ENCODE results near the gene MED22.
A peak's percentile ranks its signal among the peaks of the same experiment; 100 is the strongest.
"Not testable (repeated sequence)": the region's sequence is repeated elsewhere in the genome, so short reads cannot be mapped to it uniquely, and the experiment has no call there.

MED22 gene

DNA sequence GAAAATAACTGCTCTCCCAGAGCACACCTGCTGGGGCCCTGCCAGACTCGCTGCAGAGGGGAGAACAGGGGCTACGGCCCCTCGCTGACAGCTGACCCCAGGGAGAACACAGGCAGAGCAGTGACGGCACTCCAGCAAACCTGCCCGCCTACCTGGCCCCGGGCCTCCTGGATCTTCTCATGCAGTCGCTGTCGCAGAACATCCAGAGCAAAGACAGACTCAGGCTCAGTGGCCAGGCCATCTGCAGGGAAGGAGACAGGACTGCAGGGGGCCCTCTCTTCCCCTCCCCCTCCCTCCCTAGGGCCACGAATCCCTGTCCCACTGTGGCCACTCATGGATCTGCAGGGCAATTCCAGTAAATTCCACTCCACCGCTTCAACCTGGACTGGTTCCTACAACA, 14.4 kb downstream of the MED22 start:
- DNase-seq = no peak

DNA sequence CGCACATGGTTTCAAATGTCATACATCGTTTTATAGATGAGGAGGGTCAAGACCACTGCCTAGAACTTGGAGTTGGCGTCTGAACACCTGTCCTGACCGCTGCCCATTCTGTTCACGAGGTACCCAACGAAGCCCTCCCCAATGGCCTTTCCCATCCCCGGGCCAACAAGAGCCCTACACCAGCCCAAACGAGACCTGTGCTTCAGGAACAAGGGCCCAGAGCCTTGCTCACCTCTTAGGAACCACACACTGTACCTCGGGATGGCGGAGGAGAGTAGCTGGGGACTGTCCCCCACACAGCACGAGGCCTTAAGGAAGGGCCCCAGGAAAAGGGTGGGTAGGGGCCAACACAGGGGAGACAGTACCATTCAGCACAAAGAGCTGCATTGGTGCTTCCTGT, 14.9 kb downstream of the MED22 start:
- no peak for DNase-seq

DNA sequence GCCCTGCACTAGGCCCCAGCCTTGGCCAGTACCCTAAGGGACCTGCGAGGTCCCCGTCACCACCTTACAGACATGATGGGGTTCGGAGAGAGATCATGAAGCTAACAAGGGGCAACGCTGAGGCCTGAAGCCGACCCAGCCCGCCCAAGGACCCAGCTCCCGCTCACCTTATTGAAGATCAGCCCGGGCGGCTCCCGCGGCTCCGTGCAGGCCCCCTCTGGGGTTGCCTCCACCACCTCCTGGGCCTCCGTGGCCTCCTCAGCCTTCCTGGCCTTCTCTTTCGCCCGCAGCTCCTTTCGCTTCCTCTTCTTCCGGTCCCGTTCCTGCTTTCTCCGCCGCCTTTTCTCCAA, 15.6 kb downstream of the MED22 start:
- no peak for DNase-seq

DNA sequence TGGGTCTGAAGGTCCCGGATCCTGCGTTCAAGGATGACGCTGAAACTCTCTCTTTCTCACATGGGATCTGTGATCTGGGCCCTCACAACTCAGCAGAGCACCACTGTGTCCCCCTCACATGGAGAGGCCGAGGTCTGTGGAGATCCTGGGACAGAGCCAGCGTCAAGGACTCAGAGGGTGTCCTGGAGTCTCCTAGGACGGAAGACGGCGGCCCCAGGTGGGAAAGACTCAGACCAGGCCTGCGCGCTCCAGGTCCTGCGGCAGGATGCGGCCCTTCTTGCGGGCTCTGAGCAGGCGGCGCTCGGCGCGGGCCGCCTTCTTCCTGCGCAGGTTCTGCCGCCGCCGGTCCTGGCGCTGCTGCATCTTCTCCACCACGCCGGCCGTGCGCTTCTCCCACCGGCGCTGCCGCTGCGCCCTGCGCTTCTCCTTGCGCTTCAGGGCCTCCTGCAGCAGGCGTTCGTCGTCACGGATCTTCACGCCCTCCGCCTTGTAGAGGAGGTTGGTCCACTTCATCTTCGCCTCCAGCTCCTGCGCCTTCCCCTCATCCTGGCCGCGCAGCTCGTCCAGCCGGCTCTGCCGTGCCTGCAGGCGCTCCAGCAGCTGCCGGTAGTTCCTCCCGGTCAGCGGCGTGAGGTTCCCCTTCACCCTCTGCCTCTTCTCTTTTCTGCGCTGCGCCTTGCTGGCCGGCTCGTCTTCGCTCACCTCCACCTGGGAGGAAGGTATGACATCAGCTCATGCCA, 16.1 kb downstream of the MED22 start:
- DNase-seq = no peak

DNA sequence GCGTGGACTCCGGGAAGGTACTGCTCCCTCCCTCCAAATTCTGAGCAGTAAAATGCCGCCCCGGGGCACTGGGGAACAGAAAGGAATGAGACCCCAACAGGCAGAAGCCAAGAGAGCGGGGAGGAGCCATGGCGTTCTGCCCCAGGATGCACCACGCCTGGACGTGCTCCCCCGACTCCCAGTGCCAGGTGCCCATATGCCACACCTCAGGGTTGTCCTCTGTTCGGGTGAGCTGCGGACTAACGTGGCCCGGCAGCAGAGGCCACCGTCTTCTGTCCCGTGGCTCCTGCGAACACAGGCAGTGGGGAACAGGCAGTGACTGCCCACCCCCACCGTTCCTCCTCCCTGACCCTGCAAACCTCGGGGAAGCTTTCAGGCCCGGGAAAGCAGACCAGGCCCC, 16.7 kb downstream of the MED22 start:
- no peak for DNase-seq

DNA sequence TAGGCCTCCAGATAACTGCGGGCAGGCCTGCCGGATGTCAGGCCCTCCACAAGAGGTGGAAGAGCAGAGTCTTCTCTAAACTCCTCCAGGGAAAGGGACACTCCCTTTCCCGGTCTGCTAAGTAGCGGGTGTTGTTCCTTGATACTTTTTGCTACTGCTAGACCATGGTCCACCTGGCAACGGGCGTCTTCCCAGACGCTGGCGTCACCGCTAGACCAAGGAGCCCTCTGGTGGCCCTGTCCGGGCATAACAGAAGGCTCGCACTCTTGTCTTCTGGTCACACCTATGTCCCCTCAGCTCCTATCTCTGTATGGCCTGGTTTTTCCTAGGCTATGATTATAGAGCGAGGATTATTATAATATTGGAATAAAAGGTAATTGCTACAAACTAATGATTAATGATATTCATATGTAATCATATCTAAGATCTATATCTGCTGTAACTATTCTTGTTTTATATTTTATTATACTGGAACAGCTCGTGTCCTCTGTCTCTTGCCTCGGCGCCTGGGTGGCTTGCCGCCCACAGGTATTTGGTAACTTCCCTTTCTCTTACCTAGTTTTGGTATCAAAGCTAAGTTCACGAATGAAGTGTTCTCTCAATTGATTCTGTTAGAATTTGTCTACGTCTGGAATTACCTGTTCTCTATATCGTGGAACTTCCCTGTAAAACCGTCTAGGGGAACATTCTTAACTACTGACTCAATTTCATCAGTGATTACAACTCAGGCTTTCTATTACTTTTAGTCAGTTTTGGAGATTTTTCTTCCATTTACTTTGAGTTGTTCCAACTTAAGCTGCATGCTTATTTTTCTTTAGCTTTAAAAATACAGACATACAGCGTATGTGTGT, 18.4 kb downstream of the MED22 start:
- DNase-seq = peak; percentile 6

DNA sequence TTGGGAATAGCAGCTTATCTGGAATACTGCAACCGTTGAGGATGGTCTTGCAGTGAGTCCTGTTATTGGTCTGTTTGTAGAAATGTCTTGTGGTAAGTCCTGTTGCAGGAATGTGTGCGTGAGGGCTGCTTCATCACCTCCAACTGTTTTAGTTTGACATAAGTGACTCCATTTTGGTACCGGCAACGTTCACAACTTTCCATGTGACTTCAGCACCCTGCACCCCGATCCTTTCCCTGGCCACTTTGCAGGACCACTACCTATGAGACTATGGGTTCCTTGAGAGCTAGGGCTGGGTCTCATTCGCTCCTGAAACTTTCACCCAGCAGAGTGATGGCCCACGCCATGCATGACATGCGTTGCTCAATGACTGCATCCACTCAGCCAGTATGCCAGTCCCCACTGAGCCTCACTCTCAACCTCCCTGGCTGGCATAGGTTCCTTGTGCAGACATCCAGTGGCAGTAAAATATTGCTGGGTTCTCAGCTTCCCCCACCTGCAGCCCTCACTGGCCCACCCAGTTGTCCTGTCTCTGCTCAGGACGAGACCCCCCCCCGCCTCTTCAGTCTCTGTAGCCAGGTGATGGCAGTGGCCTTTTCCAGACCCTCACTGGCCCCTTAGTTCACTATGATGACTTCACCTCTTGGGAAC, 20.0 kb downstream of the MED22 start:
- no peak for DNase-seq

DNA sequence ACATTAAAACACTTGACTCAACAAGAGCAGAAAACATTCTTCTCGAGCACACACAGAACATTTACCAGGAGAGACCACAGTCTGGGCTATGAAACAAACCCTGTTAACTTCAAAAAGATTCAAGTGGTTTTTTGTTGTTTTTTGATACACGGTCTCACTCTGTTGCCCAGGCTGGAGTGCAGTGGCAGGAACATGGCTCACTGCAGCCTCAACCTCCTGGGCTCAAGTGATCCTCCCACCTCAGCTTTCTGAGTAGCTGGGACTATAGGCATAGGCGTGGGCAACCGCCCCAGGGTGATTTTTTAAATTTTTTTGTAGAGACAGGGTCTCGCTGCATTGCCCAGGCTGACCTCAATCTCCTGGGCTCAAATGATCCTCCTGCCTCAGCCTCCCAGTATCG, 20.9 kb downstream of the MED22 start:
- DNase-seq = not testable (repeated sequence)

DNA sequence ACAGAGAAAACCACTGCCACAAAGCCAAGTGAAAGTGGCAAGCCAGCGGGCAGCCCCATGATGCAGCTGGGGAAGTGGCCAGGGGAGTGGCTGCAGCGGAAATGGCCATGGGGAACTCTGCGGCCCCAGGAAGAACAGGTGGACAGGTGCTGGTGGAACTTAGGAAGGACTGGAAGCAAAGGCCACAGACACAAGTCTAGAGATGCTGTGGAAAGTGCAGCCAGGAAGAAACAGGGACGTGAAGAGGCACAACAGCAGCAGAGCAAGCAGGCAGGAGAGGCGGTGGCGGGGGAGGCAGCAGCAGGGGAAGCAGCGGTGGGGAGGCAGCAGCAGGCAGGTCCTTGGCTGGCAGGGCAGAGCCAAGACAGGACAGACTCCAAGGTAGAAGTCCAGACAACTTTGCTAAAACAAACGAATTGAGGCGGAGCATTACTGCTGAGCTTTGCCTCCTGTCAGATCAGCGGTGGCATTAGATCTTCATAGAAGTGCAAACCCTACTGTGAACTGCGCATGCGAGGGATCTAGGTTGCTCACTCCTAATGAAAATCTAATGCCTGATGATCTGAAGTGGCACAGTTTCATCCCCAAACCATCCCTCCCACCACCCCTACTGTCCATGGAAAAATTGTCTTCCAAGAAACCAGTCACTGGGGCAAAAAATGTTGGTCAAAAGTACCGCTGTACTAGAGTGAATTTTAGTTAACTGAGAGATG, 23.8 kb downstream of the MED22 start:
- no peak for DNase-seq

DNA sequence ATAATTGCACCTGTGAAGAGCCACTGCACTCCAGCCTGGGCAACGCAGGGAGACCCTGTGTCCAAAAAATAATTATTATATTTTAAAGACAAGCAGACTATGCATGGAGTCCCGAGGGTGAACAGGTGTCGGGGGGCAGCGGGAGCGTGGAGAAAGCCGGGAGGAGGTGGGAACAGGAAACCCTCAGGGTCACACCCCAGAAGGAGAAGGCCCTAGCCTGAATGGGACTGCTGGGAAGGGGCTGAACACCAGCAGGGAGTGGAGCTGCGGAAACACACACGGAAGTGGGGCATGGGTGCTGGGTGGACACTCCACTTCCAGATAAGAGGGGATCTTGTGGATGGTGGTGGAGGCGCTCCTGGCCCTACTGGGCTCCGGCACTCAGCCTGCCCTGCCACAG, 24.7 kb downstream of the MED22 start:
- DNase-seq = no peak

DNA sequence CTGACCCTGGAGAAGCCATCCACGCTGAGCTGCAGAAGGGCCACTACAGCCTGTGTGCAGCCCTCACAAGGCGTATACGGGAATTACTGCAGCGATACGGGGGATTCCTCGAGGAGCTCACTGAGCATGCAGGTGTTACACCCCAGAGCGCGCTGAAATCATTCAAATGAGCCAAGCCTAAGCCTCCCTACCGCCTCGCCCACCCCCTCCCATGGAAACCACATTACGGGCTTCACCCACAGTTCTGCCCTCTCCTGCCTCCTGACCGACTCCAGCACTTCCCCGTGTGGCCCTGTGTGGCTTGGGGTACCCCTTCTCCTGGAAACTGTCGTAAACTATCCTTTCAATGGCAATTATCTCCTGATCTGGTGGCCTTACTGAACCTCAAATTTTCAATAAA, 25.2 kb downstream of the MED22 start:
- DNase-seq = no peak

DNA sequence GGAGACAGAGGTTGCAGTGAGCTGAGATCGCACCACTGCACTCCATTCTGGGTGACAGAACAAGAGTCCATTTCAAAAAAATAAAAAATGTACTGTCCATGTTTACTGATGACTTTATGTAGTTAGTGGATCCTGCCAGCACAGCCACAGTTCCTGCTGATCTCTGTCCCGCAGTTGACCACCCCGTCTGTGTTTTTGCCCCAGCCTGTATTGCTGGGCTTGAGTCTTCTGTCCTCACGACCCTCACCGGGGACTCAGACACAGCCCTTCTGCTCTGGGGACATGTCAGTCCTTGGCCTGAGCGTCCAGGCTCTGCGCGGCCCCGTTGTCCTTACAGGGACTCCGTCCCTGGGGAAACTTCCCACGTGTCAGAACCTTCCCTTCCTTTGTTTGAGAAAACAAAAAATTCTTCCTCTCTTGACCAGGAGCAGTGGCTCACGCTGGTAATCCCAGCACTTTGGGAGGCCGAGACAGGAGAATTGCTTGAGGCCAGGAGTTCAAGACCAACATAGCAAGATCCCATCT, 26.5 kb downstream of the MED22 start:
- DNase-seq = no peak

DNA sequence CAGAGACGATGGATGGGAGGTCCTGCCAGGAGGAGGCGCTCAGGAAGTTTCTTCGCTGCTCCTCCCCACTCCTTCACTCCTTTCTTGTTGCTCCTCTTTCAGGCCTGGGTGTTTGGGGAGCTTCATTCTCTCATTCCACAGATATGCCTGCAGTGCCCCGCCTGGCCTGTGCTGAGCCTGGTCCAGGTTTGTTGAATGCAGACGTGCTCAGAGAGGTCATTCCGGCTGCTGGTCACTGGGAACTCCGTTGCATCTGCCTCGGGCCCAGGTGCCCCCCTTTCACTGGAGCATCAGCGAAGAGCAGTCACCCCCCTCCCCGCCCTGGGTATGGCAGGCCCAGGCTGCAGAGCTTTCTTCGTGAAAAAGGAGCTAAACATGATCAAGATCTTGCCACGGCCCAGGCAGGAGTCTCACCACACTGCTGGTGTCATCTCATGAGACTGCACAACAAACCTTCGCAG, 27.5 kb downstream of the MED22 start:
- no peak for DNase-seq

DNA sequence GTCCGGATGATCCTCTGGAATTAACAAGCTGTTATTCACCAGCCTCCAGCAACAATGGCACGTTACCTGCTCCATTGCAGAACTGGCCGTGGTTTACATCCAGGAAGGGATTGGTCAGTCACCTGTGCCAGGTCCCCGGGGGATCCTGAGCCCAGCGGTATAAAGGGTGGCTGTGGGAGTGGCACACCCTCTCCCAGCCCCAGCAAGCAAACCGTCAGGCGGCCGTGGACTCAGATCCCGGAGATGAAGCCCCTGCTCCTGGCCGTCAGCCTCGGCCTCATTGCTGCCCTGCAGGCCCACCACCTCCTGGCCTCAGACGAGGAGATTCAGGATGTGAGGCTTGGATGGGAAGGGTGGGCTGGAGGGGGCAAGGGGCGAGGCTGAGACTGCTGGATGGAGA, 30.4 kb downstream of the MED22 start:
- DNase-seq = not testable (repeated sequence)

DNA sequence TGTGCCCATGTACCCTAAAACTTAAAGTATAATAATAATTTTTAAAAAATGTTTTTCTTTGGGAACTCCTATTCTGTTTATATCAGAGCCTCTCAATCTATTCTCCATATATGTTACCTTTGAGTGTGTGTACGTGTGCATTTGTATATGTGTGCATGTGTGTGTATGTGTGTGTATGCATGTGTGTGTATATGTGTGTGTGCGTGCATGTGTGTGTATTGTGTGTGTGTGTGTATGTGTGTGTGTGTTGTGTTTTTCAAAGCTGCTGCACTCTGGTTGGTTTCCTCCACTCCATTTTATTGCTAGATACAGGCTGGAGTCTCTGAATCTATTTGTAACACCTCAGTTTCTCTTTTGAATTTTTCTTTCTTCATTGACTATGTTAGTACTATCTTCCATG, 31.9 kb downstream of the MED22 start:
- DNase-seq = no peak

DNA sequence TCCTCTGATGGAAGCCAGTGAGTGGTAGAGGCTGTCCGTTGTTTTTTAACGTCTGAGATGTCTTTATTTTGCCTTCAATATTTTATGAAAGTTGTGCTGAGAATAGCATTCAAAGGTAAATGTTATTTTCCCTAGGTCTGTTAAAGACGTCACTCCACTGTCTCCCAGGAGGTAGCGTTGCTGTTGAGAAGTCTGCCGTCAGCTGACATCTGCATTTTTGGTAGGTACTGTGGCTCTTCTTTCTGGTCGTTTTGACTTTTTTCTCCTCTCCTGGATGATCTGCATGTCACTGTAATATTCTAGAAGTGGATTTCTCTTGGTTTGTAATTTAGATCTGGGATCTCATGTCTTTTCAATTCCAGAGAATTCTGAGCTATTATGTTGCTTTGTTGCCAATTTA, 38.3 kb downstream of the MED22 start:
- DNase-seq = no peak

DNA sequence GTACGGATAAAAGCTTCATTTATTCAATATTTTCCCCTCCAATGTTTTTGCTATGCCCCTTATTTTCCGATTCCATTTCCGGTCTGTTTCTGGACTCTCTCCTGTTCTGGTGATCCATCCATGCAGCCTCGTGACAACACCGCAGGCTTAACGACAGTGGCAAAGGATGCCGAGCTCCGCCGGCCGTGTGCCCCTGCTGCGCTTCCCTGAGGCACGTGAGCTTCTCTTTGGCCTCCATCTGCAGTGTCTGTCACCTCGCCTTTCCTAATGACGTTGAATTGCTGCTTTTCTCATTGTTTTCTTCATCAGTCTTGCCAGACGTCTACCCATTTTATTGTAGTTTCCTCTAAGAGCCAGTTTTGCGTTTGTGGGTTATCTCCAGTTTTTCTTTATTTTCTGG, 40.6 kb downstream of the MED22 start:
- no peak for DNase-seq

DNA sequence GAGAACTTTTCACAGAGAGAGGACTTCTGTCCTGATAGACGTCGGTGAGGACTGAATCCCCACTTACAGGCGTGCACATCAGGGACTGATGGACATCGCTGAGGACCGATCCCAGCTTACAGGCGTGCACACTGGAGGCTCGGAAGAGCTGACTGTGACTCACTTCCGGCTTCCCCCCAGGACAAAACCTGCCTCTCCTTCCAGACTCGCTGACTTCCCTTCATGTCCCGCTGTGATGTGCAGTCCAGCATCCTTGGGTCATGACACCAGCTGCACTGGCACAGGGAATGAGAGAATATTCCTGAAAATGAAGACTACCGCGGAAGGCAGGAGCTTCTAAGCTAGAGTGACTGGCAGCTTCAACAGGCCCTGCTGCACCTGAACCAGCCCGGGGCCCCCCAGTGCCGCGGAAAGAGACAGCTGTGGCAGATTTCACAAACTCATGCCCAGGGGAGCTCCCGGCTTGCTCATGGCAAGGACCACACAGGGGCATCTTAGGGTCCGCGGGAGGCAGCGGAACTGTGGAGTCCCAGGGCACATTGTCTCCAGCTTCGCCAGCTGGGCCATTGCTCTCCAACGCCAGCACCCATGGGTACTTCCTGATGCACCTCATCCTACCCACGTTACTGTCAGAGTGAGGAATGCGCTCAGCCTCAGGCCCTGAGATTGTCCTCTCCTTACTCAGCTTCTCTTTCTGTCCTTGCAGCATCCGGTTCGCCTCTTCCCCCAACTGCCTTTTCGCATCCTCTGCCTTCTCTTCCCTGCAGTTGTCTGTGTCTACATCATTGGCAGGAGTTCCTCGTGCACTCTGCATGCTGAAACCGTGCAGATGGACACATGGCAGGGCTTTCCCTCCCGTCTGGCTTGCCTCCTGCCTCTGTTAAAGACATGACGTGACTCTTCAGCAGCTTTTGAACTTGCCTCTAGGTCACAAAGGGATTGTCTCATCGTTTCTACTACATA, 41.4 kb downstream of the MED22 start:
- DNase-seq = no peak

DNA sequence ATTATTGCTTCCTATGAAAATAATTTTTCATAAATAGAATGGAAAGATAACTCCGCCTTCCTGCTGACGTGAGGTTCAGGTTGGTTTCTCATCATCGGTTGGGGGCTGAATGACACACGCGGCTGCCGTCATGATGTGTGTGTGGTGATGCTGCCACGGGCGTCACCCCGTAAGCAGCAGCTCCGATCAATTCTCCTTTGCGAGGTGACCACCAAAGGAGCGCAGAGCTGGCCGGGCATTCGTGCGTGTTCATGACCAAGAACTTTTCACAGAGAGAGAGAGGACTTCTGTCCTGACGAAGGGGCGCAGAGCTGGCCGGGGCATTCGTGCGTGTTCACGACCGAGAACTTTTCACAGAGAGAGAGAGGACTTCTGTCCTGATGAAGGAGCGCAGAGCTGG, 42.2 kb downstream of the MED22 start:
- DNase-seq = no peak

DNA sequence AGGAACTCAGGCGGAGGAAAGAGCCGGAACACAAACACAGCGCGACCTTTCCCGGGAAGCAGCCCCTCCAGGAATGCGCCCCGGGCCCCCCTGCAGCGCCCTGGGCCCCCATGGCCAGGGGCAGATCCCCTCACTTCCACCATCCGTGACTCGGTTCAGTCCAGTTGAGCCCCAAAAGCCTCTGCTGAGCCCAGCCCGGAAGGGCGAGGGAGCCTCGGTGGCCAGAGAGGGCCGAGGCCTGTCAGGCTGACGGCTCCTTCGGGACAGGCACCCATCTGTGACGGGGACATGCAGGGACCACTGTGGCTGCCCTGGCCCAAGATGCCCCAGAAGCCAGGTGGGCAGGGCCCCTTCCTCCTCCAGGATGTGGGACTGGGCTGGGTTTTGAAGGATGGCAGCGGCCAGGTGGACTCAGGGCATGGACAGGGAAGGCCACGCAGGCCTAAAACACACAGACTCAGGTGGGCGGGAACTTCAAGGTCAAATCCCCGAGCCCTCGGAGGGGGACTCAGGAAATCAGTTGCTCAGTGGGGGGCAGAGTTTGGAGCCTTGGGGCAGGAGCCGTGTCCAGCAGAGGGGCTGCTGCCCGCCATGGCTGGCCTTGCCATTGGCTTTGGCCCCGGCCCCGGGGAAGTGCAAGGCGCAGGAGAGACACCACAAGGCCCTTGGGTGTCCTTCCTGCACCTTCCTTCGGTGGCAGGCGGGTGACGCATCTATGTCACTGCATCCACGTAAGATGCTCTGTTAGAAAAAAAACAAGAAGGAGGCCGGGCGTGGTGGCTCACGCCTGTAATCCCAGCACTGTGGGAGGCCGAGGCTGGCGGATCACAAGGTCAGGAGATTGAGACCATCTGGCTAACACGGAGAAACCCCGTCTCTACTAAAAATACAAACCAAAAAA, 43.2 kb downstream of the MED22 start:
- no peak for DNase-seq

DNA sequence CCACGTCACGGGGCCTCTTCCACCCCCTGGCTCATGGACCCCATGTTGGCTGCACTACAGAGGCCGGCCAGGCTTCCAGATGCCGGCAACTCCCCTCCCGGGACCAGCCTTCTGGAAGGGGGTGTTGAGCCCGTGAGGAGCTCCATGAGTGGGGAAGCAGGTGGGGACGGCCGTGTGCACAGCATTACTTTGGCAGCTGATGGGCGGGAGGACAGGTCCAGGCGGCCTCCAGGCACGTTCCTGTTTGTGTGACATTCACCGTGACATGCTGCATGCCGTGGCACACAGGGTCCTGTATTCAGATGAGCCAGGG, 43.8 kb downstream of the MED22 start:
- no peak for DNase-seq
